ENCODE measurements around the gene TBC1D12. TPM values are rescaled to one million over a fixed set of nuclear protein-coding genes. Genes with fewer than 3 reads are reported as not detected.

TBC1D12 gene
- total RNA-seq, 1 experiment from 2014 or later: 5.8 TPM

- Mint-ChIP-seq H3K4me1 (ENCODE audit: low read depth, unreplicated experiment) (no peaks in the 10 kb centered on the region), H3K27ac (ENCODE audit: unreplicated experiment) (no peak overlapping the region), H3K27me3 (ENCODE audit: unreplicated experiment) (no peaks in the 10 kb centered on the region), H3K36me3 (ENCODE audit: insufficient read depth, unreplicated experiment) (no peaks in the 10 kb centered on the region), H3K9me3 (ENCODE audit: low read depth, unreplicated experiment) (no peaks in the 10 kb centered on the region), H3K4me3 (ENCODE audit: low read depth, unreplicated experiment) (no peak overlapping the region)
- no TSS peak for BruUV-seq (replicated peaks)
- intact Hi-C loops (cut with micrococcal nuclease; ENCODE audit: unreplicated experiment): no loop called here
- CTCF ChIA-PET: interaction anchor here (1.2 kb wide), 1 partner anchor 10 kb away, joined by 4 read pairs; no protein-coding TSS in a partner anchor
- TF ChIP-seq CTCF (IDR thresholded peaks at IDR 0.05; ENCODE audit: unreplicated experiment): no peak
- DNase-seq: no peak
These were observed 11.0 kb downstream of the TBC1D12 start for GRCh38 chr10:94413361-94413760.

DNA sequence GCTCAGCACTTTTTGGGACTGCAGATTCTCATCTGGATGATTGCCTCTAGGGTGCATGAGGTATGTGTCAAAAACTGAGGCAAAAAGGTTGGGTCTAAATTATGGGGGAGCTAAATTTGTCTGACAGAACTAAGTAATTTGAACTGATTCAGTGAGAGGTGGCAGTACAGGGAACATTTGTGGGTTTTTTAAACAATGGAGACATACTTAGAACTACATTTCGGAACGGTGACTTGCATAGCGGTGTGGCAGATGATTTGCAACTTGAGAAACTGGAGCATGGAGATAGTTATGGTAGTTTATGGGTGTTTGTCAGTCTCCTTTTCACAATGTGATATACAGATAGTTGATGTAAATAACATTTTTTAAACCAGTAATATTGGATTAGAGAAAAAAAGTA is 14.6 kb downstream of the TBC1D12 start:
- H3K4me3 Mint-ChIP-seq (ENCODE audit: low read depth, unreplicated experiment): no peak overlapping the region
- no peaks in the 10 kb centered on the region for H3K4me1 Mint-ChIP-seq (ENCODE audit: low read depth, unreplicated experiment)
- CTCF ChIA-PET: interaction anchor here (0.6 kb wide), 1 partner anchor 76 kb away, joined by 3 read pairs; no protein-coding TSS in a partner anchor
- H3K27ac Mint-ChIP-seq (ENCODE audit: unreplicated experiment): no peak overlapping the region
- H3K27me3 Mint-ChIP-seq (ENCODE audit: unreplicated experiment): no peaks in the 10 kb centered on the region
- H3K36me3 Mint-ChIP-seq (ENCODE audit: insufficient read depth, unreplicated experiment): no peaks in the 10 kb centered on the region
- BruUV-seq (replicated peaks): no TSS peak
- TF ChIP-seq CTCF (IDR thresholded peaks at IDR 0.05; ENCODE audit: unreplicated experiment): no peak
- intact Hi-C loops (cut with micrococcal nuclease; ENCODE audit: unreplicated experiment): no loop called here
- no peak for DNase-seq
- H3K9me3 Mint-ChIP-seq (ENCODE audit: low read depth, unreplicated experiment): no peaks in the 10 kb centered on the region

GRCh38 chr10:94417321-94417720 is 15.0 kb downstream of the TBC1D12 start:
- no peaks in the 10 kb centered on the region for H3K9me3 Mint-ChIP-seq (ENCODE audit: low read depth, unreplicated experiment)
- no peak for DNase-seq
- H3K4me1 Mint-ChIP-seq (ENCODE audit: low read depth, unreplicated experiment): no peaks in the 10 kb centered on the region
- CTCF ChIA-PET: interaction anchor here (0.6 kb wide), 1 partner anchor 76 kb away, joined by 3 read pairs; no protein-coding TSS in a partner anchor
- no peak overlapping the region for H3K27ac Mint-ChIP-seq (ENCODE audit: unreplicated experiment)
- H3K4me3 Mint-ChIP-seq (ENCODE audit: low read depth, unreplicated experiment): no peak overlapping the region
- no TSS peak for BruUV-seq (replicated peaks)
- H3K27me3 Mint-ChIP-seq (ENCODE audit: unreplicated experiment): no peaks in the 10 kb centered on the region
- no peaks in the 10 kb centered on the region for H3K36me3 Mint-ChIP-seq (ENCODE audit: insufficient read depth, unreplicated experiment)
- no peak for TF ChIP-seq CTCF (IDR thresholded peaks at IDR 0.05; ENCODE audit: unreplicated experiment)
- intact Hi-C loops (cut with micrococcal nuclease; ENCODE audit: unreplicated experiment): no loop called here

- Mint-ChIP-seq H3K27ac (ENCODE audit: unreplicated experiment) (no peak overlapping the region), H3K27me3 (ENCODE audit: unreplicated experiment) (no peaks in the 10 kb centered on the region), H3K4me1 (ENCODE audit: low read depth, unreplicated experiment) (no peaks in the 10 kb centered on the region), H3K4me3 (ENCODE audit: low read depth, unreplicated experiment) (no peak overlapping the region), H3K9me3 (ENCODE audit: low read depth, unreplicated experiment) (no peaks in the 10 kb centered on the region), H3K36me3 (ENCODE audit: insufficient read depth, unreplicated experiment) (no peaks in the 10 kb centered on the region)
- no peak for TF ChIP-seq CTCF (IDR thresholded peaks at IDR 0.05; ENCODE audit: unreplicated experiment)
- CTCF ChIA-PET: no interaction called here
- intact Hi-C loops (cut with micrococcal nuclease; ENCODE audit: unreplicated experiment): no loop called here
- no TSS peak for BruUV-seq (replicated peaks)
- DNase-seq: no peak
These were observed 18.2 kb downstream of the TBC1D12 start for GRCh38 chr10:94420516-94420915.
